HEK293 (cell line): Measurements from ENCODE around the gene RARRES2.

Experiments used
- CTCF ChIA-PET: fragments of 350-600 bp; formaldehyde crosslinking; extraction: SDS; loops from one replicate; lab custom pipeline; 2021; ENCODE audit warnings: antibody characterized with exemption; lab: Yijun Ruan, JAX
- POLR2A ChIA-PET: fragments of 300-600 bp; formaldehyde crosslinking; extraction: SDS; loops from one replicate; lab custom pipeline; 2020; ENCODE audit warnings: antibody characterized with exemption, inconsistent platforms; lab: Yijun Ruan, JAX
- H3K27ac ChIP-seq: fragments of 200-500 bp; sonication (Bioruptor generic); 2 replicates; pipeline ENCODE4 v1.5.1; 2014; ENCODE audit warnings: low read depth, low read length, control low read depth, inconsistent platforms; ENCODE audit errors: extremely low read depth
- H3K36me3 ChIP-seq, 2 experiments: fragments of 200-500 bp in 1 of 2; sonication (Bioruptor generic) in 1 of 2; 1 replicate in 1 of 2; 2 replicates in 1 of 2; pipeline ENCODE4 v1.5.1; 2014 to 2017; ENCODE audit warnings: inconsistent platforms in 2 of 2, low read length in 2 of 2; ENCODE audit not compliant: control insufficient read depth in 2 of 2, insufficient read depth in 1 of 2
- H3K4me1 ChIP-seq: fragments of 200-500 bp; sonication (Bioruptor generic); 2 replicates; pipeline ENCODE4 v1.5.1; 2014; ENCODE audit warnings: mild to moderate bottlenecking, low read length, inconsistent platforms; ENCODE audit not compliant: control insufficient read depth, insufficient read depth
- H3K4me3 ChIP-seq: 2 replicates; pipeline ENCODE4 v1.5.1; 2011; ENCODE audit warnings: low read depth, mild to moderate bottlenecking, control low read depth, low read length, moderate library complexity
- H3K9me3 ChIP-seq: fragments of 200-500 bp; sonication (Bioruptor generic); 2 replicates; pipeline ENCODE4 v1.5.1; 2014; ENCODE audit warnings: low read depth, low read length, inconsistent platforms; ENCODE audit not compliant: control insufficient read depth, insufficient read depth
- HOXD13 ChIP-seq: sonication (generic); formaldehyde crosslinking; IDR thresholded peaks from 2 replicates; pipeline ENCODE4 v1.8.0; 2022; ENCODE audit warnings: missing genetic modification reagents, borderline replicate concordance
- OVOL3 ChIP-seq: fragments of 450-650 bp; formaldehyde crosslinking; IDR thresholded peaks from 2 replicates; pipeline ENCODE4 v1.5.1; 2016; ENCODE audit warnings: missing biosample characterization, missing genetic modification characterization
- SALL2 ChIP-seq: fragments of 450-650 bp; formaldehyde crosslinking; IDR thresholded peaks from 2 replicates; pipeline ENCODE4 v1.5.0; 2017; ENCODE audit warnings: missing biosample characterization, mild to moderate bottlenecking, missing genetic modification characterization, borderline replicate concordance
- ZBTB26 ChIP-seq: fragments of 450-650 bp; formaldehyde crosslinking; optimal IDR thresholded peaks from 2 replicates; pipeline ENCODE3; 2016; ENCODE audit warnings: missing biosample characterization, mild to moderate bottlenecking, missing genetic modification characterization
- ZIC2 ChIP-seq: fragments of 450-650 bp; formaldehyde crosslinking; IDR thresholded peaks from 2 replicates; pipeline ENCODE4 v1.5.1; 2016; ENCODE audit warnings: missing biosample characterization, missing genetic modification characterization
- ZNF148 ChIP-seq: fragments of 450-650 bp; formaldehyde crosslinking; IDR thresholded peaks from 2 replicates; pipeline ENCODE4 v1.5.0; 2017; ENCODE audit warnings: missing biosample characterization, missing genetic modification characterization, borderline replicate concordance
- ZNF211 ChIP-seq: fragments of 450-650 bp; formaldehyde crosslinking; IDR thresholded peaks from 2 replicates; pipeline ENCODE4 v1.5.1; 2016; ENCODE audit warnings: low read depth, missing biosample characterization, missing genetic modification characterization
- ZNF221 ChIP-seq: fragments of 450-650 bp; formaldehyde crosslinking; IDR thresholded peaks from 2 replicates; pipeline ENCODE4 v1.5.1; 2017; ENCODE audit warnings: missing biosample characterization, missing genetic modification characterization, borderline replicate concordance
- ZNF23 ChIP-seq: fragments of 450-650 bp; formaldehyde crosslinking; IDR thresholded peaks from 2 replicates; pipeline ENCODE4 v1.5.1; 2016; ENCODE audit warnings: missing biosample characterization, missing genetic modification characterization, borderline replicate concordance
- ZNF274 ChIP-seq, 2 experiments: fragments of 200-500 bp in 1 of 2; fragments of 450-650 bp in 1 of 2; sonication (Bioruptor generic) in 1 of 2; formaldehyde crosslinking in 1 of 2; IDR thresholded peaks; 2 replicates each; pipeline versions ENCODE4 v1.5.1 to v1.6.1; 2014 to 2016; ENCODE audit warnings: borderline replicate concordance in 1 of 2, inconsistent platforms in 1 of 2, low read length in 1 of 2, missing biosample characterization in 1 of 2, missing genetic modification characterization in 1 of 2
- ZNF280C ChIP-seq: fragments of 450-650 bp; formaldehyde crosslinking; IDR thresholded peaks from 2 replicates; pipeline ENCODE4 v1.5.1; 2016; ENCODE audit warnings: missing biosample characterization, missing genetic modification characterization
- ZNF510 ChIP-seq: fragments of 450-650 bp; formaldehyde crosslinking; IDR thresholded peaks from 2 replicates; pipeline ENCODE4 v1.5.1; 2018; ENCODE audit warnings: mild to moderate bottlenecking, missing genetic modification characterization, missing biosample characterization; ENCODE audit not compliant: insufficient replicate concordance
- ZNF518A ChIP-seq: fragments of 450-650 bp; formaldehyde crosslinking; conservative IDR thresholded peaks from 2 replicates; pipeline ENCODE4 v1.5.1; 2016; ENCODE audit warnings: low read depth, missing biosample characterization, missing genetic modification characterization
- ZNF548 ChIP-seq: fragments of 450-650 bp; formaldehyde crosslinking; IDR thresholded peaks from 2 replicates; pipeline ENCODE4 v1.5.1; 2016; ENCODE audit warnings: missing biosample characterization, missing genetic modification characterization
- ZNF677 ChIP-seq: fragments of 450-650 bp; IDR thresholded peaks from 2 replicates; pipeline ENCODE4 v1.5.0; 2018; ENCODE audit warnings: missing biosample characterization, mild to moderate bottlenecking, missing genetic modification characterization, moderate library complexity
- ZNF704 ChIP-seq: fragments of 450-650 bp; formaldehyde crosslinking; IDR thresholded peaks from 2 replicates; pipeline ENCODE4 v1.5.1; 2016; ENCODE audit warnings: missing biosample characterization, missing genetic modification characterization
- ZNF777 ChIP-seq: fragments of 450-650 bp; formaldehyde crosslinking; IDR thresholded peaks from 2 replicates; pipeline ENCODE4 v1.5.1; 2017; ENCODE audit warnings: missing biosample characterization, missing genetic modification characterization, borderline replicate concordance

Gene RARRES2

GRCh38 chr7:150377196-150377595 is 35.8 kb upstream of the RARRES2 start:
- H3K36me3 ChIP-seq = peaks cover 0 to 25% of the 10 kb centered on the region in 2 experiments; a peak in 1 of 3 replicates
- no peak overlapping the region for H3K4me3 ChIP-seq
- peaks cover 3% of the 10 kb centered on the region; the same call in 1 of the 2 replicates for H3K4me1 ChIP-seq
- POLR2A ChIA-PET = interaction anchor here (0.6 to 2.2 kb wide), 2 partner anchors 8 to 716 kb away, joined by 3 to 18 read pairs; partner anchors contain the start of gene REPIN1
- TF ChIP-seq ZNF510 (no peak), OVOL3 (tag by site-specific recombination) (no peak), ZBTB26 (tag by site-specific recombination) (no peak), ZNF548 (tag by site-specific recombination) (no peak), ZNF221 (no peak), ZIC2 (no peak), ZNF211 (tag by site-specific recombination) (no peak), SALL2 (tag by site-specific recombination) (no peak), ZNF148 (tag by site-specific recombination) (no peak), ZNF518A (tag by site-specific recombination) (no peak), ZNF677 (no peak), HOXD13 (no peak), ZNF280C (tag by site-specific recombination) (no peak), ZNF23 (tag by site-specific recombination) (no peak), ZNF704 (no peak), ZNF777 (tag by site-specific recombination) (no peak), ZNF274 (IDR thresholded peaks at IDR 0.05; ENCODE audit: low read length) (no peak), ZNF274 (tag by site-specific recombination; IDR thresholded peaks at IDR 0.05; ENCODE audit: borderline replicate concordance) (no peak)
- CTCF ChIA-PET = interaction anchor here (0.8 kb wide), 1 partner anchor 21 kb away, joined by 6 read pairs; no protein-coding TSS in a partner anchor
- H3K27ac ChIP-seq = no peak overlapping the region
- no peaks in the 10 kb centered on the region for H3K9me3 ChIP-seq
